Panc1 (cell line): ENCODE measurements around the gene KCTD6. TPM values are rescaled to one million over a fixed set of nuclear protein-coding genes. Genes with fewer than 3 reads are reported as not detected.

Source experiments
- ATAC-seq: fragments of 200-7000 bp; cut with Tn5 transposase; 2 replicates; pipeline ENCODE4 v1.9.1; 2020; ENCODE audit warnings: mild to moderate bottlenecking, moderate library complexity
- BruUV-seq: library from RNA; stranded (reverse); fragments of 400-500 nt; replicated peaks from 2 replicates; lab custom pipeline; 2021; lab: Mats Ljungman, UMichigan
- CTCF ChIA-PET: fragments of 300-600 bp; sonication (Branson Sonifier 250); formaldehyde crosslinking; loops from one replicate; lab custom pipeline; 2022; ENCODE audit warnings: antibody characterized with exemption; lab: Charles Lee
- POLR2A ChIA-PET: fragments of 300-600 bp; sonication (Branson Sonifier 250); formaldehyde crosslinking; loops from one replicate; lab custom pipeline; 2022; ENCODE audit warnings: antibody characterized with exemption; lab: Charles Lee
- DNase-seq: peaks from one replicate; pipeline ENCODE4 v3.0.0-alpha.2; 2010; ENCODE audit warnings: low read depth, low spot score
- H3K27ac ChIP-seq: 2 replicates; pipeline ENCODE4 v1.5.1; 2011; ENCODE audit warnings: mild to moderate bottlenecking, low read length, inconsistent platforms
- H3K27me3 ChIP-seq: fragments of 200-500 bp; sonication (Bioruptor generic); 2 replicates; pipeline ENCODE4 v1.6.0; 2014; ENCODE audit warnings: low read length, inconsistent platforms; ENCODE audit not compliant: control insufficient read depth, insufficient read depth
- H3K36me3 ChIP-seq: fragments of 200-500 bp; sonication (Bioruptor generic); 2 replicates; pipeline ENCODE4 v1.5.1; 2014; ENCODE audit warnings: inconsistent platforms, mild to moderate bottlenecking, low read length, moderate library complexity; ENCODE audit not compliant: control insufficient read depth, insufficient read depth
- H3K4me1 ChIP-seq: 2 replicates; pipeline ENCODE4 v1.5.1; 2011; ENCODE audit warnings: inconsistent platforms, mild to moderate bottlenecking, low read length, moderate library complexity; ENCODE audit not compliant: control insufficient read depth, insufficient read depth
- H3K4me3 ChIP-seq, 2 experiments: 2 replicates each; pipeline ENCODE4 v1.5.1; 2011 to 2012; ENCODE audit warnings: low read depth in 2 of 2, low read length in 2 of 2, mild to moderate bottlenecking in 2 of 2, inconsistent platforms in 1 of 2, moderate library complexity in 1 of 2
- H3K9me3 ChIP-seq: fragments of 200-500 bp; sonication (Bioruptor generic); 2 replicates; pipeline ENCODE4 v1.5.1; 2014; ENCODE audit warnings: low read depth, mild to moderate bottlenecking, inconsistent platforms, low read length, moderate library complexity; ENCODE audit not compliant: control insufficient read depth, insufficient read depth
- CTCF ChIP-seq: fragments of 450-650 bp; IDR thresholded peaks from 2 replicates; pipeline ENCODE4 v1.5.1; 2017; ENCODE audit warnings: mild to moderate bottlenecking
- POLR2AphosphoS5 ChIP-seq: IDR thresholded peaks from 2 replicates; pipeline ENCODE4 v1.6.1; 2012; ENCODE audit warnings: mild to moderate bottlenecking, low read depth, low read length, moderate library complexity
- REST ChIP-seq, 2 experiments: IDR thresholded peaks; 2 replicates each; pipeline ENCODE4 v1.6.1; 2011 to 2012; ENCODE audit warnings: low read depth in 2 of 2, control low read depth in 1 of 2, low read length in 1 of 2, mild to moderate bottlenecking in 1 of 2, moderate library complexity in 1 of 2; ENCODE audit not compliant: insufficient read depth in 1 of 2
- SIN3A ChIP-seq: IDR thresholded peaks from 2 replicates; pipeline ENCODE4 v1.6.1; 2012; ENCODE audit warnings: low read depth, mild to moderate bottlenecking, low read length, moderate library complexity, borderline replicate concordance; ENCODE audit not compliant: insufficient read depth
- TCF7L2 ChIP-seq: IDR thresholded peaks from 2 replicates; pipeline ENCODE4 v1.6.1; 2011; ENCODE audit warnings: mild to moderate bottlenecking, low read depth, low read length, inconsistent platforms
- in situ Hi-C: cut with HindIII; loops from 2 replicates; pipeline ENCODE4 v1.10.0; 2016; ENCODE audit warnings: low sequenced_read_pairs, low pct_unique_long_range_greater_than_20kb
- intact Hi-C: fragments of 100-400 bp; cut with micrococcal nuclease; formaldehyde crosslinking; loops from one replicate; pipeline ENCODE4 v1.10.0; 2022; ENCODE audit not compliant: unreplicated experiment
- total RNA-seq: library from RNA; stranded (reverse); gene quantifications from one replicate; pipeline ENCODE4 v1.2.1, GENCODE V29; 2021; ENCODE audit not compliant: unreplicated experiment

KCTD6 gene
- total RNA-seq, 1 experiment from 2014 or later, result 18.3 TPM

DNA sequence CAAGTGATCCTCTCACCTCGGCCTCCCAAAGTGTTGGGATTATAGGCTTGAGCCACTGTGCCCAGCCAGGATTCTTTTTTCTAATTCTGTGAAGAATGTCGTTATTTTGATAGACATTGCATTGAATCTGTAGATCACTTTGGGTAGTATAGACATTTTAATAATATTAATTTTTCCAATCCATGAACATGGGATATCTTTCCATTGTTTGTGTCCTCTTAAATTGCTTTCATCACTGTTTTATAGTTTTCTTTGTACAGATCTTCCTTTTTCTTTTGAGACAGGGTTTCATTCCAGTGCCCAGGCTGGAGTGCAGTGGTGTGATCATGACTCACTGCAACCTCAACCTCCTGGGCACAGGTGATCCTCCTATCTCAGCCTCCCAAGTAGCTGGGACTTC lies 11.6 kb upstream of the KCTD6 start:
- Histone ChIP-seq H3K4me1 (peaks cover 3% of the 10 kb centered on the region; the same call in 1 of the 2 replicates), H3K27ac (no peak overlapping the region), H3K4me3 (no peak overlapping the region), H3K27me3 (no peaks in the 10 kb centered on the region), H3K36me3 (no peaks in the 10 kb centered on the region), H3K9me3 (no peaks in the 10 kb centered on the region)
- in situ Hi-C loops (no loop called here), intact Hi-C loops (no loop called here)
- TF ChIP-seq CTCF (no peak), POLR2AphosphoS5 (no peak), REST (IDR thresholded peaks at IDR 0.05; ENCODE audit: insufficient read depth in 1 of 2, low read depth in 2 of 2, low read length in 1 of 2) (no peak), SIN3A (no peak), TCF7L2 (no peak)
- ChIA-PET POLR2A (no interaction called here), CTCF (no interaction called here)
- BruUV-seq, result no TSS peak
- DNase-seq (no peak), ATAC-seq (no peak)

DNA sequence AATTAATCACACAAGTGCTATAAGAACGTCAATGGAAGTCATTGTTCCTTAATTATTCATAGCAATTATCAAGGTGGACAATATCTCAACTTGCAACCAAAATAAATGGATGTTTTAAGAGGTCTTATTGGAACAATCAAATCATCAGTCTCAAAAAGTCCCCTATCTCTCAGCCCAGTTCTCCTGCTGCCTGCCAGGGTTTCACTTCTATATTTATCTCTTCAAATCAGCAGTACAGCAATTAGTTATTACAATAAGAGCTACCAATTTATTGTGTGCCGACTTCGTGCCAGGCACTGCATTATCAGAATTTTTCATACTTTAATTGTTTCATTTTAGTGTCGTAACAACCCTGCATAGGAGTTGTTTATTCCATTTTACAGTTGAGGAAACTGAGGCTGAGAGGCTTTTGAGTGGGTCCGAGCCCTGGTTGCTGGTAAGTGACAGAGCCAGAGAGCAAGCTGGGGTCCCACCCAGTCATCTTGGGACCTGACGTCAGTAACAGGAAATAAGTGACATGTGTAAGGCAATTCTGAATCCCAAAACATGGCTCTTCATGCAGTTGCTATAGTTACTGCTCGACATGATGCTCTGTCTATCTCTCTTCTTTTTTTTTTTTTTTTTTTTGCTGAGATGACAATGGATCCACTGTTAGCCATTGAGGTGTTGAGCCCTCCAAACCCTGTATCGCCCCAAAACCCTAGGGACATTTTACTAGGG lies 8.8 kb upstream of the KCTD6 start:
- Histone ChIP-seq H3K27me3 (no peaks in the 10 kb centered on the region), H3K9me3 (no peaks in the 10 kb centered on the region), H3K4me1 (peaks cover 3% of the 10 kb centered on the region), H3K27ac (no peak overlapping the region; the same call in 1 of the 2 replicates), H3K4me3 (no peak overlapping the region), H3K36me3 (no peaks in the 10 kb centered on the region)
- intact Hi-C loops, result no loop called here
- BruUV-seq, result no TSS peak
- in situ Hi-C loops, result no loop called here
- no peak for TF ChIP-seq SIN3A
- no peak for TF ChIP-seq POLR2AphosphoS5
- TF ChIP-seq CTCF, result no peak
- TF ChIP-seq TCF7L2, result no peak
- no peak for TF ChIP-seq REST (IDR thresholded peaks at IDR 0.05; ENCODE audit: insufficient read depth in 1 of 2, low read depth in 2 of 2, low read length in 1 of 2)
- ChIA-PET POLR2A (no interaction called here), CTCF (interaction anchor here (1.0 kb wide), 1 partner anchor 151 kb away, joined by 3 read pairs; no protein-coding TSS in a partner anchor)
- ATAC-seq (no peak), DNase-seq (no peak)
